Retinal pigment epithelial cell (primary cell): ENCODE results near the gene AKAIN1.

Source experiments
- DNase-seq: peaks from one replicate; pipeline ENCODE4 v3.0.0-alpha.2; 2010; ENCODE audit warnings: low read depth
- H3K4me3 ChIP-seq: 2 replicates; pipeline ENCODE4 v1.5.1; 2011; ENCODE audit warnings: mild to moderate bottlenecking, low read length, control low read depth, moderate library complexity
- TF ChIP-seq, protein P1 (sequence below): conservative IDR thresholded peaks from 2 replicates; pipeline ENCODE4 v1.5.1; 2011; ENCODE audit warnings: low read depth, low read length, control low read depth, inconsistent platforms

Gene AKAIN1, protein sequence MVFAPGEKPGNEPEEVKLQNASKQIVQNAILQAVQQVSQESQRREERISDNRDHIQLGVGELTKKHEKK

DNA sequence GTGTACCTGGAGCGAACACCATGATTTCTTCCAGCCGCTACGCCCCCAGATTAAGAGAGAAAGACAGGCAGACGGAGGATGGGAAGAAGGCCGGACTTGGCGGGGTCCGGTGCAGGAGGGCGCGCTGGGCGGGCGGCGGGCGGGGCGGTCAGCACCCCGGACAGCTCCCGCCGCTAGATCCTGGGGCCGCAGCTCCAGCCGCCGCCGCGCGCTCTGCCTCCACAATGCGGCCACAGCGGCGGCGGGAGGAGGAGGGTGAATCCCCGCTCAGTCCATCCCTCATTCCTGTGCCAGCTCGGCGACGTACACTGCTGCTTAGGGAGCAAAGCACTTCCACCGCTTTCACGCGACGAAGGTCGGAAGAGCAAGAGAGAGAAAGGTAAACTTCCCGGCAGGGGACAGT is at the start of gene AKAIN1:
Gene AKAIN1 (minus strand): TSS at position 226 of the 403 bp plus-strand sequence. CDS start 204 bp downstream, at position 22.
- no peak for DNase-seq
- TF ChIP-seq, protein P1, sequence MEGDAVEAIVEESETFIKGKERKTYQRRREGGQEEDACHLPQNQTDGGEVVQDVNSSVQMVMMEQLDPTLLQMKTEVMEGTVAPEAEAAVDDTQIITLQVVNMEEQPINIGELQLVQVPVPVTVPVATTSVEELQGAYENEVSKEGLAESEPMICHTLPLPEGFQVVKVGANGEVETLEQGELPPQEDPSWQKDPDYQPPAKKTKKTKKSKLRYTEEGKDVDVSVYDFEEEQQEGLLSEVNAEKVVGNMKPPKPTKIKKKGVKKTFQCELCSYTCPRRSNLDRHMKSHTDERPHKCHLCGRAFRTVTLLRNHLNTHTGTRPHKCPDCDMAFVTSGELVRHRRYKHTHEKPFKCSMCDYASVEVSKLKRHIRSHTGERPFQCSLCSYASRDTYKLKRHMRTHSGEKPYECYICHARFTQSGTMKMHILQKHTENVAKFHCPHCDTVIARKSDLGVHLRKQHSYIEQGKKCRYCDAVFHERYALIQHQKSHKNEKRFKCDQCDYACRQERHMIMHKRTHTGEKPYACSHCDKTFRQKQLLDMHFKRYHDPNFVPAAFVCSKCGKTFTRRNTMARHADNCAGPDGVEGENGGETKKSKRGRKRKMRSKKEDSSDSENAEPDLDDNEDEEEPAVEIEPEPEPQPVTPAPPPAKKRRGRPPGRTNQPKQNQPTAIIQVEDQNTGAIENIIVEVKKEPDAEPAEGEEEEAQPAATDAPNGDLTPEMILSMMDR, result no peak
- no peak within 1 kb of the TSS for H3K4me3 ChIP-seq

DNA sequence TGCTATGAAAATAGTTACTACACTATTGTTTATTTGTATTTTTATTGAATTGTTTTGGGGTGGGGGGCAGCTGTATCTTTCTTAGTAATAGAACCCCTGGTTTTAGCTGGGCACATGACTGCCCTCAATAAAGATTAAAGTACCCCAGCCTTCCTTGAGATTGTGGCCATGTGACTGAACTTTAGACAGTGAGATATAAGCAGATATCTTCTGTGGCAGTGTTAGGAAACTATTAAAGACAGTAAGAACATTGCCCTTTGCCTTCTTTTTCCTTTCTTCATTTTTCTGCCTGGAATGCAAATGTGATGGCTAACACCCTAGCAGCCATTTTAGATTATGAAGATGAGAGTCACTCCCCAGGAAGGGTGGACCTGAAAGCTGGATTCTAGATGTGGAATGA is 47.9 kb upstream of the AKAIN1 start:
- no peak overlapping the region for H3K4me3 ChIP-seq
- TF ChIP-seq, protein P1, result no peak

DNA sequence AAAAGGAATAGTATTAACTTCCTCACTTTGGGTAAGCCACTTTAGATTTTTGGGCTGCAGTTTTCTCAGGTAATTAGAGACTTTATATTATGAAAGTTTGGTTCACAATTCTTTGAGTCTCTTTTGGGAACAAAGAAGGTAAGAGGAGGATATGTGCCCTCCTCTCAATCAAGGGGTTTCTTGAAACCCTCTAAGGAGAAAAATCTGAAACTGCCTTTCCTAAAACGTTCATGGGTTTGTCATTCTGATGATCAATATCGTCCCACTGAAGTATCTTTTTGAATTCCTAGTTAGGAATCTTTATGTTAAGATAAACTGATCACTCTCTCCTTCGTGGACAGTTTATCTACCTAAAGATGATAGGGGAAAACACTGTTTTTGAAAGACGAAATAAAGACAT is 42.4 kb upstream of the AKAIN1 start:
- DNase-seq, result no peak
- TF ChIP-seq, protein P1, result no peak
- peak overlapping the region; percentile 84 for H3K4me3 ChIP-seq

More for the DNA sequence above, 47.9 kb upstream of the AKAIN1 start:
- no peak for DNase-seq

DNA sequence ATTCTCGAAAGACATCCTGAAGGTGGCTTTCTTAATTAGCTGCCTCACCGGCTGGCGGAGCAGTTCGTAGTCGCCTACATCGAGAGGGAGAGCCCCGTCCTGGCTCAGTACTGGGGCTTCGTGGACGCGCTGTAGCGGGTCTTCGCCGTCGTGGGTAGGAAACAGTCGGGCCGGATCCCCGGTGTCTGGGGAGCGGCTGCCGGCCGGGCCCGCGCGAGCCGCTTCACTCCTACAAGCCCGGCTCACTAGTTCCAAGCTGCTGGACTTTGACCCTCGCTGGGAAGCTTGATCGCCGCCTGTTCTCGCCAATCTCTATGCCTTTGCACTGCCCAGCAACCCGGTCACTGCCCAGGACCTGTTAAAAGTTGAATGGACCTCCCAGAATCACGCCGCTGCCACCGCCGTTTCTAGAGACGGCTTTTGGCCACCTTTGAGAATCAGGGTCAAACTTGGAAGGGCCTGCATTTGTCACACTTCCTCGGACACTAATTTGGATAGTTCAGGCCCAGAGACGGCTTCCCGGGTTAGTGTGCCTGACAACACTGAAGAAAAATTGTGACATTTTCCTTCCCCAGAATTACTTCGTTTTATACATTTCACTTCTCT is 41.4 kb upstream of the AKAIN1 start:
- H3K4me3 ChIP-seq, result peak overlapping the region; percentile 84
- no peak for DNase-seq
- TF ChIP-seq, protein P1, result no peak

DNA sequence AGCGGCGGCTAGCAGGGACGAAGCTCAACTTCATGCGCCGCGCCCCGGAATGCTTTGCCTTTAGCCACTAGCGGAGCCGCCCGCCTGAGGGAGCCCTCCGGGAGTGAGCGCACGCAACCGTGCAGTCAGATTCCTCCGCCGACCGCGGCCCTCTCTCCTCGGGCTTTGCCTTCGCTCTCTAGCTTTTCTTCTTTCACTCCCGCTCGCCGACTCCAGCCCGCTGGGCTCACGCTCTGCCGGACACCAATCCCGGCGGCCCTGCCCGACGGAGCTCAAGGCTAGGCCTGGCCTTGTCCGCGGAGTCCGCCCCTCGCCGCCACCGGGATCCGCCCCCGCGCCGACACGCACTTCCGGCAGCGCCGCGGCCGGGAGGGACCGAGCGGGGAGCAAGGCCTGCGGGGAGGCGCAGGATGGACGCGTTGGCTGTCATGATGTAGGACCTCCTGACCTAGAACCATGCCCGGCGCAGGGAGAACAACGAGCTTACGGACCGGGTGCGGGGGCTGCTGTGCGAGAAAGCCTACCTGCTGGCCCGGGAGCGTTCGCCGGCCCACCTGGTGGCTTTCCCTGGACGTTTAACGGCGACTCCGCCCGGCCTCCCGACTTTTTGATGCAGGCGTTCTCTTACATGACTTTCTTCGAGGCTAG is 40.8 kb upstream of the AKAIN1 start:
- peak overlapping the region; percentile 84 for H3K4me3 ChIP-seq
- TF ChIP-seq, protein P1, result peak; percentile 37
- peak; percentile 60 for DNase-seq

DNA sequence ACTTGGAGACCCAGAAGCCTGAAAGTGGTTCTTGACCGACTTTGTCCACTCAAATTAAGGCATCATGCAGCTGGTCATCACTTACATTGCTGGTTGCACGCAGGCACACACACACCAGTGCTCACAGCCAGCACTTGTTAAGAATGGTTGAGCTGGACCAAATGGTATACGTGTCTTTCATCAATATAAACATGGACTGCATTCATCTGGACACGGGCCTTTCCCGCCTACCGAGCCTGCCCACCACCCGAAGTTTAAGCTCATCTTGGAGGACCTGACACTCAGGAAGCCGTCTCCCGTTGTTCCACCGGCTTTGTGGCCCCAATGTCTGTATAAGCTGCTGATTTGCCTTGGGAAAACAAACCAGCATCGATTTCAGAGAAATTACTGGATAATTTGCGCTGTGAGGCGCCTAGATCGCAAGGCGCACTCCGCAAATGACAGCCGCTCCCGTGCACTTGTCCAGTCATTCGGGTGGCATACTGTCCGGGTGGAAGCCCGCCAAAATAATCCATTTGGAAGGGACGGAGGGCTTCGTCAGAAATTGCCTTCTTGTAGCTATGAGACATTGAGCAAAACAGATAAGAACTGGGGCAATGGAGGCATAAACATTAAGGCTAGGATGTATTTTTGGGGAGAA is 40.1 kb upstream of the AKAIN1 start:
- TF ChIP-seq, protein P1, result no peak
- DNase-seq, result no peak
- H3K4me3 ChIP-seq, result peak overlapping the region; percentile 84
